Adrenal gland (tissue), 19 donors: ENCODE results near the gene OR13C9. TPM values are rescaled to one million over a fixed set of nuclear protein-coding genes. Genes with fewer than 3 reads are reported as not detected.
"Not testable (repeated sequence)": the region's sequence is repeated elsewhere in the genome, so short reads cannot be mapped to it uniquely, and the experiment has no call there.

ENCODE experiments used
- DNase-seq, 7 donors: peaks; one replicate each; pipeline ENCODE4 v3.0.0-alpha.2; 2019 to 2020
- H3K27ac ChIP-seq, 5 donors: fragments of 200-600 bp; sonication (generic) in 4 of 5; 1 replicate in 3 of 5; 2 replicates in 2 of 5; pipeline versions ENCODE4 v1.5.1 to v1.8.0; 2016 to 2020; ENCODE audit warnings: mild to moderate bottlenecking in 1 of 5
- H3K27me3 ChIP-seq: fragments of 200-600 bp; 2 replicates; pipeline ENCODE4 v1.8.0; 2021
- H3K36me3 ChIP-seq, 2 donors: fragments of 200-600 bp; replicated peaks in 1 of 2; 1 replicate in 1 of 2; 2 replicates in 1 of 2; pipeline versions ENCODE4 v1.5.1 to v1.8.0; 2018 to 2022
- H3K4me1 ChIP-seq, 2 donors: fragments of 200-600 bp; replicated peaks in 1 of 2; 1 replicate in 1 of 2; 2 replicates in 1 of 2; pipeline versions ENCODE4 v1.5.1 to v1.8.0; 2018 to 2021
- H3K4me3 ChIP-seq, 4 donors: fragments of 200-600 bp; sonication (generic) in 3 of 4; one replicate each; pipeline ENCODE4 v1.5.1; 2016 to 2018
- H3K9me3 ChIP-seq, 3 donors: fragments of 200-600 bp; sonication (generic) in 1 of 3; replicated peaks in 1 of 3; 1 replicate in 2 of 3; 2 replicates in 1 of 3; pipeline versions ENCODE4 v1.5.1 to v1.8.0; 2016 to 2021
- CTCF ChIP-seq, 6 experiments: fragments of 450-650 bp in 4 of 6; fragments of 200-600 bp in 2 of 6; sonication (generic) in 1 of 6; IDR thresholded peaks; 1 replicate in 5 of 6; 2 replicates in 1 of 6; pipeline versions ENCODE4 v1.5.1 to v1.8.0; 2016 to 2021; ENCODE audit warnings: antibody characterized with exemption in 6 of 6, mild to moderate bottlenecking in 2 of 6, moderate library complexity in 1 of 6
- POLR2A ChIP-seq, 2 donors: fragments of 450-650 bp; IDR thresholded peaks; one replicate each; pipeline ENCODE4 v1.6.1; 2017; ENCODE audit warnings: antibody characterized with exemption in 2 of 2, mild to moderate bottlenecking in 2 of 2, moderate library complexity in 1 of 2
- WGBS, 4 donors: extraction: QIAGEN DNeasy Blood & Tissue Kit in 2 of 4; methylation state at CpG; one replicate each; pipeline versions ENCODE4 v1.1.5 to v1.1.7; 2013 to 2017; 5-methylcytosine and 5-hydroxymethylcytosine counted together
- intact Hi-C, 2 donors: fragments of 100-400 bp; cut with DNase I; formaldehyde crosslinking; loops; one replicate each; pipeline versions ENCODE4 v1.14.1 to v1.15.0; 2022 to 2023
- long read RNA-seq, 10 donors: library from polyadenylated mRNA in 3 of 10; unstranded in 2 of 10; stranded (forward) in 1 of 10; transcript quantifications; one replicate each; pipeline ENCODE4 v2.0.0 and lab custom pipeline, GENCODE V29; 2021 to 2026
- polyA plus RNA-seq, 3 donors: library from polyadenylated mRNA; stranded (reverse); fragments of 200-250 nt in 2 of 3; fragments of 350-450 nt in 1 of 3; fragmentation: Illumina TruSeq in 1 of 3; extraction: RNeasy Lipid Tissue Mini Kit (QIAGEN cat#74804) in 1 of 3; gene quantifications; one replicate each; pipeline ENCODE4 v1.2.3, GENCODE V29; 2013 to 2014
- total RNA-seq, 9 donors: library from RNA; depleted of rRNA in 4 of 9; stranded (reverse); fragments of >200 nt in 4 of 9; fragments of 120-200 nt in 1 of 9; fragmentation: NEBNext Ultra II Directional in 1 of 9; extraction: Animal tissue kit (Norgen Biotek cat#: 25700) in 1 of 9; gene quantifications; one replicate each; pipeline versions ENCODE4 v1.1.0 to v1.2.4, GENCODE V29; 2013 to 2023
- donor health status: healthy with polysubstance abuse.
- donor health status: Bipolar disorder and iron deficiency.
- donor health status: DM: yes; HTN: yes; CAD: no.
- donor health status: DM: no; HTN: no; CAD: no.
- donor health status: DM: no; HTN: no; CAD: no.
- donor health status: DM: yes; HTN: yes; CAD: no.

The OR13C9 gene
- 1 to 10 TPM in 1 of 9 donors, under 1 TPM in 1, not detected in 7; 0.27 to 1.2 TPM for total RNA-seq
- polyA plus RNA-seq: not detected
- long read RNA-seq, donor 1: 0 reads
- long read RNA-seq, donor 2: 0 reads
- long read RNA-seq, donor 3: 0 reads
- long read RNA-seq, donor 4: 0 reads
- long read RNA-seq, donor 5: 0 reads
- long read RNA-seq, donor 6: 0 reads
- long read RNA-seq, donor 7: 0 reads
- long read RNA-seq, donor 8: 0 reads
- long read RNA-seq, donor 9: 0 reads
- long read RNA-seq, donor 10: 0 reads

- Histone ChIP-seq H3K27ac (no peak within 1 kb of the TSS), H3K27me3 (no peaks in the 10 kb centered on the region), H3K4me3 (no peak within 1 kb of the TSS), H3K9me3 (no peaks in the 10 kb centered on the region), H3K4me1 (no peaks in the 10 kb centered on the region), H3K36me3 (no peaks in the 10 kb centered on the region)
- DNase-seq: no peak
- intact Hi-C loops: no loop called here
- 67 to 76% (median 72%) methylated on average over 2 of the region's 2 CpGs for WGBS, 4 donors
- TF ChIP-seq CTCF (IDR thresholded peaks at IDR 0.05): no peak
- no peak for TF ChIP-seq POLR2A (IDR thresholded peaks at IDR 0.05)
These were observed at the start of gene OR13C9 for GRCh38 chr9:104618104-104618503. OR13C9 (minus strand) TSS chr9:104618204; CDS start chr9:104618204, 0 bp downstream.

- Histone ChIP-seq H3K36me3 (no peaks in the 10 kb centered on the region), H3K9me3 (no peaks in the 10 kb centered on the region), H3K4me3 (no peak overlapping the region), H3K27ac (no peak overlapping the region), H3K4me1 (no peaks in the 10 kb centered on the region), H3K27me3 (no peaks in the 10 kb centered on the region)
- DNase-seq: no peak
- TF ChIP-seq CTCF (IDR thresholded peaks at IDR 0.05): no peak
- TF ChIP-seq POLR2A (IDR thresholded peaks at IDR 0.05): no peak
- 60 to 77% (median 68%) methylated on average over 2 of the region's 2 CpGs for WGBS, 4 donors
- intact Hi-C loops: no loop called here
These were observed 40.6 kb upstream of the OR13C9 start for GRCh38 chr9:104658496-104659195.

GRCh38 chr9:104635456-104635855, 17.5 kb upstream of the OR13C9 start:
- no peaks in the 10 kb centered on the region for H3K36me3 ChIP-seq
- H3K4me3 ChIP-seq: no peak overlapping the region
- no peak overlapping the region for H3K27ac ChIP-seq
- H3K9me3 ChIP-seq: no peaks in the 10 kb centered on the region
- TF ChIP-seq POLR2A (IDR thresholded peaks at IDR 0.05) (no peak), CTCF (IDR thresholded peaks at IDR 0.05) (no peak)
- no peaks in the 10 kb centered on the region for H3K4me1 ChIP-seq
- H3K27me3 ChIP-seq: no peaks in the 10 kb centered on the region
- intact Hi-C loops: no loop called here
- DNase-seq: no peak

GRCh38 chr9:104633976-104634520, 16.0 kb upstream of the OR13C9 start:
- Histone ChIP-seq H3K27me3 (no peaks in the 10 kb centered on the region), H3K9me3 (no peaks in the 10 kb centered on the region), H3K4me3 (no peak overlapping the region), H3K27ac (no peak overlapping the region), H3K4me1 (no peaks in the 10 kb centered on the region), H3K36me3 (no peaks in the 10 kb centered on the region)
- WGBS, 4 donors: 90 to 94% (median 94%) methylated on average over 11 to 30 of the region's 30 CpGs
- no peak for DNase-seq
- TF ChIP-seq CTCF (IDR thresholded peaks at IDR 0.05) (no peak), POLR2A (IDR thresholded peaks at IDR 0.05) (no peak)
- intact Hi-C loops: no loop called here

- DNase-seq, H3K27ac ChIP-seq, intact Hi-C loops, H3K36me3 ChIP-seq, H3K4me3 ChIP-seq, H3K4me1 ChIP-seq, H3K27me3 ChIP-seq, H3K9me3 ChIP-seq: not testable (repeated sequence)
These were observed 8.0 kb upstream of the OR13C9 start for GRCh38 chr9:104625964-104626363.
